ENCODE data around the gene FDPS.
A peak's percentile ranks its signal among the peaks of the same experiment; 100 is the strongest.

Gene FDPS

DNA sequence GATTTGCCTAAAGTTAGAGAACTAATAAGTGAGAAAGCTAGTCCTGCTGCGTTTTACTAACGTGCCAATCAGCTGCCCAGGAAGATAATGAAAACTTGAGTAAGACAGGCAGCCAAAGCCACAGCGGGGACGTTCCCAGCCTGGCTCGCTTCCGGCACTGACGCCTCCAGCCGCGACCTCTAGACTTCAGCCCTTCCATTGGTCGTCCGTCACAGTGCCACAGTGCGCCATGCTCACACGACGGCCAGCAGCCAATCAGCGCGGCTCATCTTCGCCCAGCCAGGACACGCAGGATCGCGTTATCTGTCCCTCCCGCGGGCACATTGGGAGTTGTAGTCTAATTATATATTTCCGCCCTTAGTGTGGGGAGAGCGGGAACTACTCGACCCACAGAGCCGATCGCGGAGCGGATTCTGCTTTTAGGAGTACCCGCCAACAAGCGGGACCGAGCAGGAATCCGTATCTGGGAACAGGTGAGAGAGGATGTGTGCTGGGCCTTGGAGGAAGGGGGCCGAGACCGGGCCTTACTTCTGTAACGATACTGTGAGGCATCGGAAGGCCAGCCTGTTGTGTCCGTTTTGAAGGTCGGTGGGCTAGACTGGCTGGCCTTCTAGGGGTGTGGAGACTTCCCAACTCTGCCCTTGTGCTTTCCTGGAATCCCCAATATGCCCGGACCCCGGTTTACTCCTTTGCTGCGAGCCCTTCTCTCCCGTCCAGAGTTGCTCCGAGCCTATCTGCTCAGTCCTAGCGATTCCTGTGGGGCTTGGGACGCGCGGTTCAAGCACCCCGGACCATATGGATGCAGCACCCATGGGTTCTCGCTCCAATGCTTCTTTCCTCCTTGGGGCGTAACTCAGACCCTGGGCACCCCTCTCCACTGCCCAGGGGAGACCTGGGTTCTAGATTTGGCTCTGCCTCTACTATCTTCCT, at the start of gene FDPS:
FDPS (plus strand) TSS at position 374 of the 930 bp plus-strand sequence. CDS start 924 bp downstream, outside the sequence.
- peak; percentile 99 for DNase-seq

DNA sequence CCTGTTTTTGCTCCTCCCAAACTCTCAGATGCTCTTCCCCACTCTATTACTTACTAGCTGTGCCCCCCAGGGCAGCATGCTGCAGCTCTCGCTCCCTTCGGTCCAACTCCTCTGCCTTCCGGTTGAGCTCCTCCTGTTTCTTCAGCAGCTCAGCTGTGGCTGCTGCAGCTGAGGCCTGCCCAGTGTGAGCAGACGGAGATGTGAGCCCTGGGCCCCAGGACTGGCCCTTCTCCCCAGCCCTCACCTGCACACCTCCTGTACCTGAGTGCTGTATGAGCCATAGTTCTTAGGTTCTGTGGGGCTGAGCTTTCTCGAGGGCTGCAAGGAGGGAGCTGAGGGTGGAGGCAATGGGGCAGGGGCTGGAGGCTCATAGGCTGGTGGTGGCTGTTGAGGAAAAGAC, 48.4 kb upstream of the FDPS start:
- DNase-seq, result no peak

DNA sequence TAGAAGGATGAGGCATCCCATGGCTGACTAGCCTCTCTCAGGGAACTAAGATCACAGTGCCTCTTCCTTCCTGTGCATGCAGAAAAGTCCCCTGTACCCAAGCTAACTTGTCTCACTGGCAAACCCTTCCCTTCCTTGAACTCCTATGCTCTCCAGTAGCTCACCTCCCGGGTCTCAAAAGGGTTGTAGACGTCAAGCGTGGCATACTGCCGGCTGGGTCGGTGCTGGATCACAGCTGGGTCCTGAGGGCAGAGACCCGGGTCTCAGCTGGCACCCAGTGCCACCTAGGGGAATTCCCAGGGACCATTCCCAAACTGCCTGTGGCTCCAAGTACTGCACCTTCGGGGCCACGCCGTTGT, 47.2 kb upstream of the FDPS start:
- peak; percentile 64 for DNase-seq

DNA sequence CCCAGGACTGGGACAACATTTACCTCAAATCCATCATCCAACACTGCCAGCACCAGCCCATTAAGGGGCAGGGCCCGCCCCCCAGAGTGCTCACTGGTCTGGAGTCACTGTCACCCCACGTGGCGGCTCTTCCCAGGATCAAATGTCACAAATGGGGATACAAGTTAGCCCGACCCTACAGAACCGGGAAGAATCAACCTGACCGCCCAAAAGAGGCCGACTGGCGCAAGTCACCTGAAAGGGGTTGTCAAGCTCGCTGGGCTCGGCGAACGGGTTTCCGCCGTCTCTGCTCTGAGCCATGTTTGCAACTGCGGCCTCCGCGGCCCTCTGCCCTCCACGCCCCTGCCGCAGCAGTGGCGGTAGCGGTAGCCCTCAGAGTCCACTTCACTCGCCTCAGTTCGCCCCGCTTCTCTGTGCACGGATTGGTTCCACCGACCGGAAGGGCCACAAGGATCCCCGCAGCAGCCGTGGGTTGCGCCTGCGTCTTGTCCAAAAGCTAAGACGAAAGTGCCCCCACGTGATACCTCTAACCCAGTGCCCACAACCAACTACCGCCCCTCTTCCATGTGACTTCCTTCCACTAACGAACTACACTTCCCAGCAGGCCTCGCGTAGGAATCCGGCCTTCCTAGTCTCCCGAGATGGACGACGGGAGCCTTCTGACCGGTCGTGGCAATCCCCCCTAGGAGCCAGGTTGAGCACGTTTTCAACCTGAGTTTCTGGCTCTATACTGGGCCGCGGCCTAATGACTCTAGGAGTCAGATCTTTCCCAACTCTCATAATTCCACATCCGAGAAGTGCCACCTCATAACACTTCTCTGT, 46.6 kb upstream of the FDPS start, which contains the start of gene SCAMP3:
SCAMP3 (minus strand) TSS at position 509 of the 822 bp plus-strand sequence; CDS start at position 300, 209 bp downstream.
- DNase-seq, result peak; percentile 99

DNA sequence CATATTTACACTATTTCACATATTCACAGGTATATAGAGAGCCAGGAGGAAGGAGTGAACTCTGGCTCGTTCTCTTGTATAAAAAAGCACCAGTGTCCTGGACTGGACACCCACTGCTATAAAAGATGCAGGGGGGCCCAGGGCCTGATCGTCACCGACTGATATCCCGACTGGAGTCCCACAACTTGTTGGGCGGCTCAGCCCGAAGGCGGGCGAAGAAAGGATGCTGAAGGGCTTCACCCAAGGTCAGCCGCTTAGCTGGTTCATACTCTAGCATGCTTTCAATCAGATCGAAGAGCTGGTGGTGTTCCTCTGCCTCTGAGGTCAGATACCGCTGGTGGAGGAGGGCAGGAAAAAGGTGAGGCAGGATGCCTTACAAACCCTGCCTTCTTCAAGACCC, 45.6 kb upstream of the FDPS start:
- DNase-seq, result no peak

DNA sequence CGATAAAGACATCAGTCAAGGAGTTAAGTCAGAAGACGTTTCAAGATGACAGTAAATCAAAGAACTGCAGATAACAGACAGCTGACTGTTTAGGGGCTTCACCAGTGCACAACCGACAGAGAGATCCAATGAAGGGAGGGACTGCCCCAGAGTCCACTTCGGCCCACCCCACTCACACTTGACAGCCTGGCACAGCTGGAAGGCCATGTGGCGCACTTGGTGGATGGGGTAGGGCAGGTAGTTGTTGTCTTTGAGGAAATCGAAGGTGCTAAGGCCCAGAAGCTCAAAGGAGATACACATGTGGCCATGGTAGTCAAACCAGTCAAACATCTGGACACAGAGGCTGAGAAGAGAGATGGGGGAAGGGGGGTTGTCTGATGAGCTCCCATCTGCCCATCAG, 42.1 kb upstream of the FDPS start:
- no peak for DNase-seq

DNA sequence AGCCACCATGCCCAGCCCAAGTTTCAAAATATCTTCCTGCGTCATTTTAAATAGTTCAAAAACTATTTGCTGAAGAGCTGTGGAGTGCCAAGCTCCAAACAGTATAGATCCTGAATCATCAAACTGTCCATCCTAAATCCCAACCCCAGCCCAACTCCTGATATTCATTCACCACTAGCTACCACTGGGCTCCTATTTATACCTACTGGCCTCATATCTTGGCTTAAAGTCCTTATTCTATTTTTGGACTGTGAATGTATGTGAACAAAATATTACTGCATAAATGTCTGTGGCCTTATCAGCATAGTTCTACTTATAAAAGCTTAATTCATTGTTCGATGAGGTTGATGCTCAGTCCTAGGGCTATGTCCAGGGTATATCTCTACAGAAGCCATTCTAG, 41.3 kb upstream of the FDPS start:
- DNase-seq, result no peak

DNA sequence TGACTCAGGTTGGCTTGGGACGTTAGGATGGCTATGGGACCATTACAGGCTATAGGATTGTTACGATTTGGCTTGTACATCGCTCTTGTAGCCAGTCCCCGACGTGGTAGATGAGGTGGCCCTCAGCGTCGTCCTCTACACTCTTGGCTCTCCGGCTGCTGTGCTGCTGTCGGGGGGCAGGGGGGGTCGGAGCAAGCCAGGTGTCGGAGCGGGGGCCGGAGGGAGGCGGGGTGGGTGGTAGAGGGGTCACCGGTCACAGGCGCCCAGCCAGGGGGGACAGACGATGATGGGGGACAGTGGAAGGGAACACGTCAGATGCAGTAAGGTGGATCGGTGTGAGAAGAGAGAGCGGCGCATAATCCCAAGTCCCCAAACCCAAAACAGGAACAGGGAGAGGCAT, 40.0 kb upstream of the FDPS start:
- no peak for DNase-seq

DNA sequence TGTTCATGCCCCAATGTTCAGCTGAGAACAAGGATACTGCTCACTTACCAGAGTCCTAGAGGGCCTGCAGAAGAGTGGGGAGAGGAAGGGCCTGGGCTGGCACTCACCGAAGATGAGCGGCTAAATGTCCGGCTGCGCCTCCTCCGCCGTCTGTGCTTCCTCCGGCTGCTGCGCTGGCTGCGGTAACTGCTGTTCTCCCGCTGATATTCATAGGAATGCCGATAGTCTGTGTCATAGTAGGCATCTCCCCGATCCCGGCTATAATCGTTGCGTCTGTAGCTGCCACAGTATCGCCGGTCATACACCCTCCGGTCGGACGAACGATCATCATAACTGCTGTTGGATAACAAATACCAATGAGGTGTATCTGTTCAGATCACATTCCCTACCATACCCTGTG, 39.3 kb upstream of the FDPS start:
- no peak for DNase-seq

DNA sequence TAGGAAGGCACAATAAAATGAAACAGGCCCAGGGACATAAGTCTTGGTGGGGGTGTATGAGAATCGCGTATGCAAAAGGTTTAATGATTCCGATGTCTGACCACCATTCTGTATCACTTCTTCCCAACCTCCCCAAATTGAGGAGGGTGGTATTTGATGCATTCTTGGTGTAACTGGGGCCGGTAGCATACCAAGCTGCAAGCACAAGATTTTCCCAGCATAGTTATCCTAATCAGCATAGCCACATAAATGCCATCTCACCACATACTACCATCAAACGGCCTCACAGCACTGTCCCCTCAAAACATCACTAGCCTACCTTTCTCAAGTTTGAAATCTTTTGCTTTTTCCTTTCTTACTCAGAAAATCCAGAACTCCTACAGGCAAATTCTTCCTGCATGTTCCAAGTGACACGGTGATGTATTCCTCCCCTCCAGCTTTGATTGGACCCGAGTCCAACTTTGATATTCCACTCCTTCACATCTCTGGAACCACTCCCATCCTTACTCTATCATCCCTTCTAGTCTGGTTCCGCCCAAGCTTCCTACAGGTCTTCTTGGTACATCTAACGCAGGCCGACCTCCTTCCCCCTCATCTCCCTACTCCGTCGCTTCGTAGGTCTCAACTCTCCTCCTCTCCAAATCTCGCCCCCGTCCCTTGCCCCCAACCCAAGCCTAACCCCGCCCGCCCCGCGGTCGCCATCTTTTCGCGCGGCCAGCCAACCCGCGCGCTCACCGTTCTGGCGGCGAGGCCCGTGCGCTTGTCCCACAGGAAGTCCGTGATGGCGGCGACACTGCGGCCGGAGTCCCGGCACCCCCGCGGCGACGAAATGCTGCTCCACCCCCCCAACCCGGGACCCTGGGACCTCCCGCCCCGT, 36.0 kb upstream of the FDPS start:
- peak; percentile 88 for DNase-seq

DNA sequence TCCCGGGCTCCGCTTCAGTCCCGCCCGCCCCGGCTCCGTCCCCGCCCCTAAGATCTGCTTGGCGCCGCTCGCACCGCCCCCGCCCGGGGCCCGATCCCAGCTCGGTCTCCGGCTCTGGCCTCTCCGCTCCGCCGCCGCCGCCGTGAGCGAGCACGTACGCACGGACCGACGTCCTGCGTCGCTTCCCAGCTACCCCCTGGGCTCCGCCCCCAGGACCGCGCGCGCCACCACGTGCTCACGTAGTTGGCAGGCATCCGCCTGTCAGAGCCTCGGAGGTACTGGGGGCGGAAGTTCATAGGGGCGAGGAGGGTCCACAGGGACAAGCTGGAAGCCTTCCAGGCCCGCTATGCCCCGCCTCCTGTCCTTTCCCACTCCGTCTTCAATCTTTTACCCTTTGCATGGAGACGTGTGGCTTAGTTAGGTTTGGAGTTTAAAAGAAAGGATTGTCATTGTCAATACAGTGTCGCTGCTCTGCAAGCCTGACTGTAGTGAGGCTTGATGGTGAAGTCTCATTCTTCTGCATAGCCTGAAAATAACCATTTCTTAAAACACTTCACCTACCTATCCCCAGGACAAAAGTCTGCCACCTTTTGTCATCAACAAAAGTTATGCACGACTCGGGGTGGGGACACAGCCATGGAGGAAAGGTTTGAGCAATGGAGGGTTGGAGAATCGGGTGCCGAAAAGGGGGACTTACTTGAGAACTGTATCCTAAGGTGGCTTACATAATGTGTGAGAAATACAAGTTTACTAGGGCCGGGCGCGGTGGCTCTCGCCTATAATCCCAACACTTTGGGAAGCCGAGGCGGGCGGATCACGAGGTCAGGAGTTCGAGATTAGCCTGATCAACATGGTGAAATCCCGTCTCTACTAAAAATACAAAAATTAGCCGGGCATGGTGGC, 35.1 kb upstream of the FDPS start, which contains the start of gene CLK2:
CLK2 (minus strand) TSS at position 162 of the 903 bp plus-strand sequence. CDS start 2,527 bp downstream, outside the sequence.
- DNase-seq, result peak; percentile 99

DNA sequence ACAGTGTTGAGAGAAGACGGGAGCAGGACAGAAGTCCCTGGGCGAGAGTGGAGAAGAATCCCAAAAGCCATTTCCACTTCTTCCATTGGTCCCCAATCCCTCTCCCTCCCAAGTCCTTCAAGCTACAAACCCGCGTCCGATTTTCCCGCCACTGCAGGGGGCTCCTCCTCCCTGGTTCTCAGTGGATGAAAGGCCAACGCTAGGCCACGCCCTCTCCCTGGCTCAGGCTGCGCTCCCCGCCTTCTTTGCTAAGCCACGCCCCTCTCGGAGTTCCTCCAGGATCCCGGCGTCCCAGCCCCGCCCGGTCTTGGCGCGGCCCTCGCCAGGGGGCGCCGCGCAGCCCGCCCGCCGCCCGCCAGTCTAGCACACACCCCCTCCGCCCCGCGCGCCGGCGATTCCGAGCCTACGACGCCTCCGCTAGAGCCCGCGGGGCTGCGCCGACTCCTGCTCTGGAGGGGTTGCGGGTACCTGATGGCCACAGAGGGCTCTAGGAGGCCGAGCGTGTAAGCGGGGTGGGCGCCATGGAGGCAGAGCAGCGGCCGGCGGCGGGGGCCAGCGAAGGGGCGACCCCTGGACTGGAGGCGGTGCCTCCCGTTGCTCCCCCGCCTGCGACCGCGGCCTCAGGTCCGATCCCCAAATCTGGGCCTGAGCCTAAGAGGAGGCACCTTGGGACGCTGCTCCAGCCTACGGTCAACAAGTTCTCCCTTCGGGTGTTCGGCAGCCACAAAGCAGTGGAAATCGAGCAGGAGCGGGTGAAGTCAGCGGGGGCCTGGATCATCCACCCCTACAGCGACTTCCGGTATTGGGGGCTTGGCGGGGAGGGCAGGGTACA, 31.4 kb upstream of the FDPS start, which contains the start of gene HCN3:
HCN3 (plus strand) TSS at position 394 of the 832 bp plus-strand sequence; CDS start at position 522, 128 bp downstream.
- peak; percentile 98 for DNase-seq

DNA sequence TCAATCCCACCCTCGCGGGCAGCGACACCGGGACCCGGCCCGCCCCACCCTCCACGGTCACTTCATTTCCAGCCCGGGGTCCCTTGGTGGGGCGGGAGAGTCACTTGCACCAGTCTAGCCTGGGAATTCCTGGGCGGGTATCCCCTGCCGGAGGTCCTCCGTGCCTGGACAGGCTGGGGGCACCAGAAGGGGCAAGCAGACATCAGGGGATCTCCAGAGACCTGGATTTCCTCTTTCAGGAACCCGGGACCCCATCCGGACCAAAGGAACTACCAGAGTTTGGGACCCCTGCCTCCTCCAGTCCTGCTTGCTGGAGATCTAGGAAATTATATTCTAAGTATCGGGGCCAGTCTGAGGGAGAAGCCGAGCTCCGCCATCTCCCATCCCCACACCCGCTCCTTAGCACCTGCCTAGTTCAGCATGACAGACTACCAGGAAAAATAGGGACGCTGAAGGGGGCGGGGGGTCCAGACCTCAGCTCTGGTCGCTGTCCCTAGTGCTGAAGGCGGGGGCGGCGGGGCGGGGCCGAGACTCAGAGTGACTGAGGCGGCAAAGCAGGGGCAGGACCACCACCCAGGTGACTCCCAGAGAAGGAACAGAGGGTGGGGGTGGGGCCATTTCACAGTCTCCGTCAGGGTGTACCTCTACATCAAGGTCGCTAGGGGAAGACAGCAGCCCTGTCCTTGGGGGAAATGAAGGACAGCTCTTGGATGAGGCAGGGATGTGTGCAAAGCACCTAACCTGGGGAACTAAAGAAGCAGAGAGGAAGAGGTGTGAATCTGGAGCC, 30.6 kb upstream of the FDPS start:
- peak; percentile 80 for DNase-seq

DNA sequence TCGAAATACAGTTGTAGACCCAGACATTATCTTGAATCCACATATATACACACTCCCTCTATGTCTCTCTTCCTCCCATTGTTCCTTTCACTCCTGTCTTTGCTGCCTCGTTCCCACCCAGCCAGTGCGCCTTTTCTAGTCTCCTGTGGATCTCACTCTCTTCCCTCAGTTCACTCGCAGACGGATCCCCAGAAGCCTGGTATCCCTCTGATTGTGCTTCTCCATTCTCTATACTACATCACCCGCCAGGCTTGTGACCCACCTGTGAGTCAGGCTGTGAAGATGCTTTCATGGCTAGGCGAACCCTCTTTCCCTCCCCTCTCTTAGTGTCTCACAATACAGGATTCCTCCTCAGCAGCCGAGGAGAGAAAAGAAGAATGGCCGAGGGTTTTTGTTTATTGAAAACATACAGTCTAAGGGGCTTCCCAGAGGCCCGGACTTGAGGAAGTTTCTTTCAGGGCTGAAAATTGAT, 29.9 kb upstream of the FDPS start:
- DNase-seq, result no peak

DNA sequence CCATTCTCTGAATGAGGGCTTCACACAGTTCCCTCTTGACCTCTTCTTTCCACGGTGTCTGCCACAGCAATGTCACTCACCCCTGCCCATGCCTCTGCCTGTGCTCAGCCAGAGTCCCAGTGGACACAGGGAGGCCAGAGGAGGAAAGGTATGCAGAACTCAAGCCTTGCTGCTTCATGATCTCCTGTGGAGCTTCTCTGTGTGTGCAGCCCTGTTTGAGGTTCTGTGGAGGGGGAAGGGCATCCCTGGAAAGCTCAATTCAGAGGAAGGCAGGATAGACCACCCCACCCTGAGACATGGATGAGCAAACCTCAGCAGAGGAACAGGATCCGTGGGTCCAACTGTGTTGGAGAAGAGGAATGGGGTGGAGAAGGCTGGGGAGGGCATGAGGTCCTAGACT, 29.4 kb upstream of the FDPS start:
- no peak for DNase-seq

DNA sequence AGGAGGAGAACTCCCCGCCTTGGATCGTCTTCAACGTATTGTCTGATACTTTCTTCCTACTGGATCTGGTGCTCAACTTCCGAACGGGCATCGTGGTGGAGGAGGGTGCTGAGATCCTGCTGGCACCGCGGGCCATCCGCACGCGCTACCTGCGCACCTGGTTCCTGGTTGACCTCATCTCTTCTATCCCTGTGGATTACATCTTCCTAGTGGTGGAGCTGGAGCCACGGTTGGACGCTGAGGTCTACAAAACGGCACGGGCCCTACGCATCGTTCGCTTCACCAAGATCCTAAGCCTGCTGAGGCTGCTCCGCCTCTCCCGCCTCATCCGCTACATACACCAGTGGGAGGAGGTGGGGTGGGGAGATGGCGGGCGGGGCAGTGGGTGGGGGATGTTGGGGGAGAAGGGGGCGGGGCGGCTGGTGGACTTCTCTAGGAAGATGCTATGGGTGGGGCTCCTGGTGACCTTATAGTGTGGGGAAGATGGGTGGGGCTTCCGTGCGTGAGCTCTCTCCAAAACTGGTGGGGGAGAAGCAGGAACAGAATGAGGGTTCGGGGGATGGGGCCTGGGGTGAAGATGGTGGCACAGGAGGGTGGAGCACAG, 26.1 kb upstream of the FDPS start:
- DNase-seq, result no peak

DNA sequence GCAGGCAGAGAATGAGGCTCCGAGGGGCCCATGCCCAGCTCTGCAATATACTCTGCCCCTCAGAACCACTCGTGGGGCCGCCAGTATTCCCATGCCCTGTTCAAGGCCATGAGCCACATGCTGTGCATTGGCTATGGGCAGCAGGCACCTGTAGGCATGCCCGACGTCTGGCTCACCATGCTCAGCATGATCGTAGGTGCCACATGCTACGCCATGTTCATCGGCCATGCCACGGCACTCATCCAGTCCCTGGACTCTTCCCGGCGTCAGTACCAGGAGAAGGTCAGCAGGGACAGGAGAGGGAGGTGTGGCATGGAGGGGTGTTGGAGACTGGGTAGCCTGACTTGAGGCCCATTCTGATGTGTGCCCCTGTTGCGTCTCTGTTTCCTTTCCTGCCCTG, 24.2 kb upstream of the FDPS start:
- DNase-seq, result no peak

DNA sequence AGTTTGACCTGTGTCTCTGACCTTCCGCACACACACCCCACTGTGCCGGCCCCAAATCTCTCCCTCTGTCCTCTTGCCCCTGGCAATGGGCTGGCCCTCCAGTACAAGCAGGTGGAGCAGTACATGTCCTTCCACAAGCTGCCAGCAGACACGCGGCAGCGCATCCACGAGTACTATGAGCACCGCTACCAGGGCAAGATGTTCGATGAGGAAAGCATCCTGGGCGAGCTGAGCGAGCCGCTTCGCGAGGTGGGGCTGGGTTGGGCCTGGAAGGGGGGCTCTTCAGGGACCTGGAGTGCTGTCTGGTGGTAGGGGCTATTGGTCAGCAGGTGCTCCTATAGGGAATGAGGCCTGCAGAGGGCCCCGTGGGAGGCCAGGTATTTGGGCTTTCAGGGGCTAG, 23.6 kb upstream of the FDPS start:
- DNase-seq, result no peak

DNA sequence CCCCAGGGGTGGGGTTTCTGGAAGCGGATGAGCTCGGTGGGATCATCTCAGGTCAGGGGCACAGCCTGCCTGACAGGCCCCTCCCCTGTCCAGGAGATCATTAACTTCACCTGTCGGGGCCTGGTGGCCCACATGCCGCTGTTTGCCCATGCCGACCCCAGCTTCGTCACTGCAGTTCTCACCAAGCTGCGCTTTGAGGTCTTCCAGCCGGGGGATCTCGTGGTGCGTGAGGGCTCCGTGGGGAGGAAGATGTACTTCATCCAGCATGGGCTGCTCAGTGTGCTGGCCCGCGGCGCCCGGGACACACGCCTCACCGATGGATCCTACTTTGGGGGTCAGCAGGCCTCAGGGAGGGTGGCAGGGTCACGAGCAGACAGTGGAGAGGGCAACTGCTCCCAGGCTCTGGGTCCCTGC, 23.0 kb upstream of the FDPS start:
- no peak for DNase-seq

Measured in DMS53 (cell line).